T-cell (primary cell): ENCODE results near the gene PITPNC1. TPM values are rescaled to one million over a fixed set of nuclear protein-coding genes. Genes with fewer than 3 reads are reported as not detected.
"Not testable (repeated sequence)": the region's sequence is repeated elsewhere in the genome, so short reads cannot be mapped to it uniquely, and the experiment has no call there.

Experiments
- ATAC-seq, 4 experiments: fragments of 200-7000 bp in 3 of 4; fragments of 150-1000 bp in 1 of 4; cut with Tn5 transposase; replicated peaks in 1 of 4; 1 replicate in 3 of 4; 2 replicates in 1 of 4; pipeline ENCODE4 v1.10.0; 2021; ENCODE audit warnings: moderate library complexity in 3 of 4, mild to moderate bottlenecking in 2 of 4, moderate number of reproducible peaks in 1 of 4
- CTCF ChIA-PET, 2 donors: fragments of 300-600 bp; sonication (Branson Sonifier 250); formaldehyde crosslinking; loops; one replicate each; lab custom pipeline; 2022; ENCODE audit warnings: antibody characterized with exemption in 2 of 2; lab: Charles Lee
- POLR2A ChIA-PET, 2 donors: fragments of 300-600 bp; sonication (Branson Sonifier 250); formaldehyde crosslinking; loops; one replicate each; lab custom pipeline; 2022; ENCODE audit warnings: antibody characterized with exemption in 2 of 2; lab: Charles Lee
- DNase-seq, 35 experiments: peaks; one replicate each; pipeline versions ENCODE4 v3.0.0 to v3.0.0-alpha.2; 2013 to 2023
- H3K27ac ChIP-seq: one replicate; pipeline ENCODE4 v1.5.1; 2013; ENCODE audit warnings: low read length
- H3K27me3 ChIP-seq, 2 experiments: replicated peaks in 1 of 2; 1 replicate in 1 of 2; 2 replicates in 1 of 2; pipeline versions ENCODE4 v1.6.1 to v1.7.0; 2013; ENCODE audit warnings: low read length in 1 of 2, mixed read lengths in 1 of 2; ENCODE audit not compliant: control insufficient read depth in 2 of 2, insufficient read depth in 2 of 2; ENCODE audit errors: extremely low read depth in 1 of 2
- H3K36me3 ChIP-seq, 2 donors: 1 replicate in 1 of 2; 2 replicates in 1 of 2; pipeline versions ENCODE4 v1.6.1 to v1.7.0; 2013; ENCODE audit warnings: low read length in 1 of 2; ENCODE audit not compliant: control insufficient read depth in 2 of 2, insufficient read depth in 1 of 2; ENCODE audit errors: extremely low read depth in 1 of 2
- H3K4me1 ChIP-seq, 2 experiments: 1 replicate in 1 of 2; 2 replicates in 1 of 2; pipeline versions ENCODE4 v1.6.1 to v1.7.0; 2013; ENCODE audit warnings: low read length in 2 of 2, mixed read lengths in 1 of 2; ENCODE audit not compliant: insufficient read depth in 2 of 2, control insufficient read depth in 1 of 2; ENCODE audit errors: extremely low read depth in 1 of 2
- H3K4me3 ChIP-seq, 2 donors: 1 replicate in 1 of 2; 2 replicates in 1 of 2; pipeline versions ENCODE4 v1.5.1 to v1.7.0; 2013; ENCODE audit warnings: mild to moderate bottlenecking in 2 of 2, low read length in 1 of 2, moderate library complexity in 1 of 2; ENCODE audit not compliant: control insufficient read depth in 1 of 2; ENCODE audit errors: extremely low read depth in 1 of 2
- H3K9me3 ChIP-seq: 2 replicates; pipeline ENCODE4 v1.7.0; 2013
- H3K27ac Mint-ChIP-seq, 2 donors: one replicate each; pipeline ENCODE4 v1.8.0; 2020 to 2021; ENCODE audit warnings: mild to moderate bottlenecking in 2 of 2, mixed read lengths in 2 of 2
- H3K27me3 Mint-ChIP-seq, 2 donors: one replicate each; pipeline ENCODE4 v1.8.0; 2021 to 2022; ENCODE audit warnings: mixed read lengths in 2 of 2
- H3K36me3 Mint-ChIP-seq: one replicate; pipeline ENCODE4 v1.8.0; 2021; ENCODE audit warnings: mixed read lengths
- H3K4me1 Mint-ChIP-seq, 3 donors: one replicate each; pipeline ENCODE4 v1.8.0; 2020 to 2022; ENCODE audit warnings: mixed read lengths in 3 of 3, mild to moderate bottlenecking in 1 of 3
- H3K4me3 Mint-ChIP-seq, 3 donors: one replicate each; pipeline ENCODE4 v1.8.0; 2020 to 2022; ENCODE audit warnings: mild to moderate bottlenecking in 3 of 3, mixed read lengths in 3 of 3, moderate library complexity in 3 of 3
- H3K9me3 Mint-ChIP-seq, 3 donors: one replicate each; pipeline ENCODE4 v1.8.0; 2020 to 2022; ENCODE audit warnings: mixed read lengths in 3 of 3
- WGBS: methylation state at CpG from one replicate; pipeline ENCODE4 v1.1.5; 2013; ENCODE audit warnings: missing lambda C conversion rate; ENCODE audit not compliant: insufficient coverage; 5-methylcytosine and 5-hydroxymethylcytosine counted together
- total RNA-seq, 35 experiments: library from RNA in 6 of 35; stranded (reverse) in 6 of 35; fragments of 120-200 nt in 1 of 35; gene quantifications; one replicate each; pipeline versions ENCODE4 v1.2.1 to v1.2.4 and lab custom pipeline; 2013 to 2026

PITPNC1 gene
- total RNA-seq, 5 donors from 2014 or later (not counting 1 experiment from before 2014, with no cell fraction given) = 82.6 to 132 (median 111) TPM

DNA sequence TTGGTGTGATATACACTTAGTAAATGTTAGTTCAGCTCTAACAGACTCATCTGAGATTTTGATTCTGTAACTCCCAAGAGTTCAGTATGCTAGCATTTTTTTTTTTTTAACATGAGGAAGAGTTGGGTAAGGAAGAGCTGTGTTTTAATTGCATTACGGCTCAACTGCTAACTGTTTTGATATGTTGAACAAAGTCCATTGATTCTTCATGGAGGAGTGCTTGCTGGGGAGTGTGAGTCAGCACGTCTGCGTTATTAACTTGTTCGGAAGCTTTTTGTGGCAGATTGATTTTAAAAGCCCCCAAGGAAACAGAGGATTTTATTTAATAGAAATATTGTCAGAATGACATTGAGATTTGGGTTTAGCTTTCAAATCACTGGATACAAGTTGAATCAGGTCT is 45.8 kb downstream of the PITPNC1 start:
- H3K36me3 Mint-ChIP-seq = peaks cover 35% of the 10 kb centered on the region
- H3K27ac Mint-ChIP-seq = peak overlapping the region; percentile 95 to 96
- ChIA-PET CTCF (interaction anchor here (0.6 to 2.6 kb wide), 8 partner anchors 9 to 224 kb away, joined by 3 to 20 read pairs (median 5); no protein-coding TSS in a partner anchor), POLR2A (interaction anchor here (1.2 to 2.3 kb wide), 5 partner anchors 9 to 32 kb away, joined by 6 to 13 read pairs (median 8); no protein-coding TSS in a partner anchor)
- H3K27me3 ChIP-seq = no peaks in the 10 kb centered on the region
- DNase-seq = no peak
- peaks cover 88 to 90% (median 89%) of the 10 kb centered on the region in 3 donors for H3K4me1 Mint-ChIP-seq
- H3K36me3 ChIP-seq = peaks cover 0 to 2% of the 10 kb centered on the region in 2 donors
- 100% methylated on average over 1 of the region's 4 CpGs for WGBS
- H3K27ac ChIP-seq = peak overlapping the region; percentile 93
- peak overlapping the region in 1 of 3 donors; percentile 67 for H3K4me3 Mint-ChIP-seq
- peaks cover 52 to 75% of the 10 kb centered on the region in 2 experiments for H3K4me1 ChIP-seq
- no peaks in the 10 kb centered on the region for H3K9me3 ChIP-seq
- ATAC-seq = no peak
- no peaks in the 10 kb centered on the region for H3K27me3 Mint-ChIP-seq
- no peak overlapping the region for H3K4me3 ChIP-seq
- no peaks in the 10 kb centered on the region for H3K9me3 Mint-ChIP-seq

DNA sequence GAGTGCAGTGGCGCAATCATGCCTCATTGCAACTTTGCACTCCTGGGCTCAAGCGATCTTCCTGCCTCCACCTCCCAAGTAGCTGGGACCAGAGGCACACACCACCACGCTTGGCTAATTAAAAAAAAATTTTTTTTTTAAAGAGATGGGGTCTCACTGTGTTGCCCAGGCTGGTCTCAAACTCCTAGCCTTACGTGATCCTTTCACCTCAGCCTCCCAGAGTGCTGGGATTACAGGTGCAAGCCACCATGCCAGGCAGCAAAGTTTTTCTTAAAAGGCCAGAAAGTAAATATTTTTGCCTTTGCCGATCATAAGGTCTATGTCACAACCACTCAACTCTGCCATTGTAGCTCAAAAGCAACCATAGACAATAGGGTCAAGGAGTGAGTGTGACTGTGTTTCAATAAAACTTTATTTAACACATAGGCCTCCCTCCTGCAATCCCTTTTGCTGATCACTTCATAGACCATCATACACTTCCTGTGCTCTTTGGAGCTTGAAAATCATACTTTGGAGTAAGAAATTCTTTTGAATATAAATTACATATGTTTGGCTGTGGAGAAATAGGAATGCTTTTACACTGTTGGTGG is 48.6 kb downstream of the PITPNC1 start:
- CTCF ChIA-PET = interaction anchor here in 1 of 2 donors (0.6 kb wide), 1 partner anchor 50 kb away, joined by 3 read pairs; no protein-coding TSS in a partner anchor
- Histone ChIP-seq H3K27ac (peak overlapping the region; percentile 53), H3K4me3 (no peak overlapping the region), H3K9me3 (no peaks in the 10 kb centered on the region), H3K36me3 (peaks cover 0 to 5% of the 10 kb centered on the region in 2 donors), H3K27me3 (no peaks in the 10 kb centered on the region), H3K4me1 (peaks cover 40 to 61% of the 10 kb centered on the region in 2 experiments)
- Mint-ChIP-seq H3K27ac (peak overlapping the region; percentile 95 to 96), H3K9me3 (no peaks in the 10 kb centered on the region), H3K36me3 (peaks cover 32% of the 10 kb centered on the region), H3K4me3 (peak overlapping the region in 1 of 3 donors; percentile 30), H3K27me3 (no peaks in the 10 kb centered on the region), H3K4me1 (peaks cover 68 to 79% (median 79%) of the 10 kb centered on the region in 3 donors)
- DNase-seq (no peak), ATAC-seq (no peak)
- 75% methylated on average over 1 of the region's 5 CpGs for WGBS
- POLR2A ChIA-PET = no interaction called here

- peak overlapping the region; percentile 68 to 87 for H3K27ac Mint-ChIP-seq
- H3K4me3 Mint-ChIP-seq = no peak overlapping the region
- H3K4me3 ChIP-seq = no peak overlapping the region
- ChIA-PET POLR2A (no interaction called here), CTCF (no interaction called here)
- H3K27me3 ChIP-seq = no peaks in the 10 kb centered on the region
- WGBS = 93% methylated on average over 3 of the region's 4 CpGs
- peaks cover 29 to 56% of the 10 kb centered on the region in 2 experiments for H3K4me1 ChIP-seq
- ATAC-seq (no peak), DNase-seq (no peak)
- H3K27me3 Mint-ChIP-seq = no peaks in the 10 kb centered on the region
- H3K27ac ChIP-seq = no peak overlapping the region
- peaks cover 32% of the 10 kb centered on the region for H3K36me3 Mint-ChIP-seq
- H3K9me3 Mint-ChIP-seq = no peaks in the 10 kb centered on the region
- H3K4me1 Mint-ChIP-seq = peaks cover 64 to 78% (median 77%) of the 10 kb centered on the region in 3 donors
- peaks cover 0 to 5% of the 10 kb centered on the region in 2 donors for H3K36me3 ChIP-seq
- H3K9me3 ChIP-seq = no peaks in the 10 kb centered on the region
These were observed 50.3 kb downstream of the PITPNC1 start for GRCh38 chr17:67427424-67427823.

- peaks cover 22% of the 10 kb centered on the region for H3K36me3 Mint-ChIP-seq
- DNase-seq, H3K9me3 Mint-ChIP-seq, H3K36me3 ChIP-seq, H3K4me3 ChIP-seq, H3K9me3 ChIP-seq, ATAC-seq, H3K27me3 ChIP-seq, H3K27ac ChIP-seq, H3K27me3 Mint-ChIP-seq, POLR2A ChIA-PET, H3K4me3 Mint-ChIP-seq: not testable (repeated sequence)
- WGBS = no CpG with 5 or more reads among the region's 4 CpGs
- peaks cover 27 to 61% of the 10 kb centered on the region in 2 experiments for H3K4me1 ChIP-seq
- peak overlapping the region; percentile 84 to 92 for H3K27ac Mint-ChIP-seq
- CTCF ChIA-PET = interaction anchor here in 1 of 2 donors (1.5 kb wide), 1 partner anchor 45 kb away, joined by 3 read pairs; no protein-coding TSS in a partner anchor
- peaks cover 63 to 77% (median 75%) of the 10 kb centered on the region in 3 donors for H3K4me1 Mint-ChIP-seq
These were observed 53.4 kb downstream of the PITPNC1 start for GRCh38 chr17:67430515-67430914.

DNA sequence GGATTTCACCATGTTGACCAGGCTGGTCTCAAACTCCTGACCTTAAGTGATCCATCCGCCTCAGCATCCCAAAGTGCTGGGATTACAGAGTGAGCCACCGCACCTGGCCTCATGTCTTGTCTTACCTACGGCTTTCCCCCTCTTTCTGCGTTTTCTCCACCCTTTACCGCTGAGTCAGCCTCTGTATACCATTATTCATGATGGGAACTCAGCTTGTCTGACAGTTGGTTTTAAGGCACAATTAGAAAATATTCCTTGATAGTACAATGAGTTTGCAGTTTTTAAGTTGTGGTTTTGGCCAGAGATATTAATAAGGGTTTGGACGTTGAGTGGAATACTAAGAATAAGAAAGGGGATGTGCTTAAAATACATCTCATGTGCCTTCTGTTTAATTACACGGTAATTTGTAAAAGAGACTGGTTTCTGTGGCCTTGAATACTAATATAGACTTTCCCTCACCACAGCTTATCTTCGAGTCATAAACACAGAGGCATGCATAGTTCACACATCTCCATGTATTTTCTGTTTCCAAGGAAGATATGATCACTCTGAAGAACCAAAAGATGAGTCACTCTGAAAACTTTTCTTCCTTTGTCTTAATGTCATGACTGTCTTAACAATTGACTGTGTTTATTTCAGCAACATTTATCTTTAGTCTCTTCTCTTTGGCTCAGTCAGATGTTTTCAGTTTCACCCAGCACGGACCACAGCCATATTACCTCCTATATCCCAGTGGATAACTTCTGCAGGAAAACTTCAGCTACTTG is 54.4 kb downstream of the PITPNC1 start:
- Mint-ChIP-seq H3K27ac (peak overlapping the region; percentile 90 to 92), H3K9me3 (no peaks in the 10 kb centered on the region), H3K27me3 (no peaks in the 10 kb centered on the region), H3K4me1 (peaks cover 64 to 78% (median 77%) of the 10 kb centered on the region in 3 donors), H3K4me3 (peak overlapping the region in 2 of 3 donors; percentile 45 to 47), H3K36me3 (peaks cover 19% of the 10 kb centered on the region)
- ChIA-PET CTCF (interaction anchor here (1.0 to 1.5 kb wide), 6 partner anchors 9 to 52 kb away, joined by 3 to 6 read pairs (median 4); no protein-coding TSS in a partner anchor), POLR2A (interaction anchor here (0.5 to 1.8 kb wide), 8 partner anchors 9 to 97 kb away, joined by 3 to 8 read pairs (median 5); no protein-coding TSS in a partner anchor)
- no peaks in the 10 kb centered on the region for H3K9me3 ChIP-seq
- 67% methylated on average over 3 of the region's 9 CpGs for WGBS
- H3K27ac ChIP-seq = peak overlapping the region; percentile 67
- DNase-seq (peak in 1 of 35 experiments; percentile 34), ATAC-seq (peak in 2 of 4 experiments; percentile 12 to 17)
- H3K27me3 ChIP-seq = no peaks in the 10 kb centered on the region
- H3K4me3 ChIP-seq = no peak overlapping the region
- peaks cover 0 to 3% of the 10 kb centered on the region in 2 donors for H3K36me3 ChIP-seq
- peaks cover 25 to 67% of the 10 kb centered on the region in 2 experiments for H3K4me1 ChIP-seq
